ENCODE measurements around the gene CHAC1.

CHAC1 gene

DNA sequence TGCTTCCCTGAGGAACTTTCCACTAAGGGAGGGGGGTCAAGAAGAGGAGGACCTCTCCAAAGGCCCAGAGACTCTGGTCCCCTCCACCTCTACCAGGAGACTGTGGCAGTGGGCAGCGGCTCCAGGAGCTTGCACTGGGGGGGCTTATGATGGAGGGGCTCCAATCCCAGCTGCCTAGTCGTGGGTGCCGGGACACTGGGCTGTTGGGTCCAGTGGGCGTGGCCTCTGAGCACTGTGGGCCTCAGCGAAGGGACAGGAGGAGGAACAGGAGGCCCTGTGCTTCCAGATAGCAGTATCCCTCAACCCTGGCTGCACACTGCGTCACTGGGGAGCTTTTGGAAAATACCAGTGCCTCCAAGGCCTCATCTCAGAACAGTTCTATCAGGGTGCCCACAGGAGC lies 37.6 kb upstream of the CHAC1 start:
- DNase-seq (ENCODE audit: low read depth in 1 of 2, low spot score in 1 of 2), result no peak
- H3K27me3 ChIP-seq (ENCODE audit: insufficient read depth, poor library complexity, severe bottlenecking), result no peaks in the 10 kb centered on the region

DNA sequence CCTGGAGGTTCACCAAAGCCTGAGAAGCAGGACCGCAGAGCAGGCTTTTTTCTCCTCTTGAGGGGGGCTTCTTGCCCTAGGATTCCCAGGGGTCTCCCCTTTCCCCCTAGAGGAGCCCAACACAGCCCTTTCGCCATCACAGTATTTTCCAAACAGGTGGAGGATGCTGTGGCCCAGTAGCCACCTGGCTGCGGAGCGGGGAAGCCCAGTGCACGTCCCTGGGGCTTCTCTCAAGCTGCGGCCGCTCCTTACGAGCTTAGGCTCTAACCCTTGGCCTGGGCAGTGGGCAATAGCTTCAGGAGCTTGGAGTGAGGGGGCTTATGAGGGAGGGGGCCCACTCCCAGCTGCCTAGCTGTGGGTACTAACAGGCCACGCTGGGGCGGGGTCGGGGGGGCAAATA lies 35.7 kb upstream of the CHAC1 start:
- Histone ChIP-seq H3K4me3 (replicated peaks; ENCODE audit: insufficient read depth, low read length) (no peak overlapping the region), H3K27ac (replicated peaks) (no peak overlapping the region), H3K27me3 (ENCODE audit: insufficient read depth, poor library complexity, severe bottlenecking) (no peaks in the 10 kb centered on the region)
- no peak for DNase-seq (ENCODE audit: low read depth in 1 of 2, low spot score in 1 of 2)
- TF ChIP-seq POLR2AphosphoS5 (IDR thresholded peaks at IDR 0.05; ENCODE audit: low read depth), result no peak

More for the DNA sequence above, 37.6 kb upstream of the CHAC1 start:
- Histone ChIP-seq H3K27ac (replicated peaks) (no peak overlapping the region), H3K4me3 (replicated peaks; ENCODE audit: insufficient read depth, low read length) (no peak overlapping the region)
- TF ChIP-seq POLR2AphosphoS5 (IDR thresholded peaks at IDR 0.05; ENCODE audit: low read depth), result no peak
- no peak for TF ChIP-seq GABPA (IDR thresholded peaks at IDR 0.05; ENCODE audit: low read depth)

DNA sequence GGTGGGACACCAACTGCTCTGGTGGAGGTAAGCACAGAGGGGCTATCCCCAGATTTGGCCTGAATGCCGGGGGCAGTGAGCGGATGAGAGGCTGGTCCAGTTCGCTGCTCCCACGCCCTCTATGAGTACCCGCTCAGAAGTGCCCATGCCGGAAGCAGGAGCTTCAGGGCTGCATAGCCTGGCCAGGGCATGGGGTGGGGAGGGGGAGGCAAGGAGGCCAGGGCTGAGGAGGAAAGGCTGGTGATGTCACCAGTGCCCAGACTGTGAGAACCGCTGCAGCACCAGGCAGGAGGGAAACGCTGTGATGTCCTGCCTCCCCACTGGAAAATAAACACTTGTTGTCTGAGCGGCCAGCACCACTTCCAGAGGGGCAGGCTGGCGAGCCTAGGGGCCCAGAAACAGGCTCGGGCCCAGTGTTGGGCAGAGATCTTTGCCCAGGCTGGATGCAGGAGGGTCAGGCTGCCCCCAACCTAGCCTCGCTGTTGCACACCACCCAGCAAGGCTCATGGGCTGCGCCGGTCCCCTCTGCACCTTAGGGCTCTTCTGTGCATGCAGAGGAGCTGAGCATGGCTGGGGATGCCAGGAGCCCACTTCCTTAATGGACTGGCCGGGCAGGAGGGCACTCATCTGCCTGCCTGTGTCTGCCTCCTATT lies 35.0 kb upstream of the CHAC1 start:
- Histone ChIP-seq H3K27ac (replicated peaks) (no peak overlapping the region), H3K27me3 (ENCODE audit: insufficient read depth, poor library complexity, severe bottlenecking) (no peaks in the 10 kb centered on the region), H3K4me3 (replicated peaks; ENCODE audit: insufficient read depth, low read length) (no peak overlapping the region)
- DNase-seq (ENCODE audit: low read depth in 1 of 2, low spot score in 1 of 2), result no peak
- TF ChIP-seq, protein P1, sequence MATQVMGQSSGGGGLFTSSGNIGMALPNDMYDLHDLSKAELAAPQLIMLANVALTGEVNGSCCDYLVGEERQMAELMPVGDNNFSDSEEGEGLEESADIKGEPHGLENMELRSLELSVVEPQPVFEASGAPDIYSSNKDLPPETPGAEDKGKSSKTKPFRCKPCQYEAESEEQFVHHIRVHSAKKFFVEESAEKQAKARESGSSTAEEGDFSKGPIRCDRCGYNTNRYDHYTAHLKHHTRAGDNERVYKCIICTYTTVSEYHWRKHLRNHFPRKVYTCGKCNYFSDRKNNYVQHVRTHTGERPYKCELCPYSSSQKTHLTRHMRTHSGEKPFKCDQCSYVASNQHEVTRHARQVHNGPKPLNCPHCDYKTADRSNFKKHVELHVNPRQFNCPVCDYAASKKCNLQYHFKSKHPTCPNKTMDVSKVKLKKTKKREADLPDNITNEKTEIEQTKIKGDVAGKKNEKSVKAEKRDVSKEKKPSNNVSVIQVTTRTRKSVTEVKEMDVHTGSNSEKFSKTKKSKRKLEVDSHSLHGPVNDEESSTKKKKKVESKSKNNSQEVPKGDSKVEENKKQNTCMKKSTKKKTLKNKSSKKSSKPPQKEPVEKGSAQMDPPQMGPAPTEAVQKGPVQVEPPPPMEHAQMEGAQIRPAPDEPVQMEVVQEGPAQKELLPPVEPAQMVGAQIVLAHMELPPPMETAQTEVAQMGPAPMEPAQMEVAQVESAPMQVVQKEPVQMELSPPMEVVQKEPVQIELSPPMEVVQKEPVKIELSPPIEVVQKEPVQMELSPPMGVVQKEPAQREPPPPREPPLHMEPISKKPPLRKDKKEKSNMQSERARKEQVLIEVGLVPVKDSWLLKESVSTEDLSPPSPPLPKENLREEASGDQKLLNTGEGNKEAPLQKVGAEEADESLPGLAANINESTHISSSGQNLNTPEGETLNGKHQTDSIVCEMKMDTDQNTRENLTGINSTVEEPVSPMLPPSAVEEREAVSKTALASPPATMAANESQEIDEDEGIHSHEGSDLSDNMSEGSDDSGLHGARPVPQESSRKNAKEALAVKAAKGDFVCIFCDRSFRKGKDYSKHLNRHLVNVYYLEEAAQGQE (IDR thresholded peaks at IDR 0.05; ENCODE audit: insufficient replicate concordance, low read depth), result no peak
- TF ChIP-seq GABPA (IDR thresholded peaks at IDR 0.05; ENCODE audit: low read depth) (no peak), SPI1 (IDR thresholded peaks at IDR 0.05; ENCODE audit: borderline replicate concordance, low read depth) (no peak), POLR2AphosphoS5 (IDR thresholded peaks at IDR 0.05; ENCODE audit: low read depth) (no peak)
- TF ChIP-seq, protein P2, sequence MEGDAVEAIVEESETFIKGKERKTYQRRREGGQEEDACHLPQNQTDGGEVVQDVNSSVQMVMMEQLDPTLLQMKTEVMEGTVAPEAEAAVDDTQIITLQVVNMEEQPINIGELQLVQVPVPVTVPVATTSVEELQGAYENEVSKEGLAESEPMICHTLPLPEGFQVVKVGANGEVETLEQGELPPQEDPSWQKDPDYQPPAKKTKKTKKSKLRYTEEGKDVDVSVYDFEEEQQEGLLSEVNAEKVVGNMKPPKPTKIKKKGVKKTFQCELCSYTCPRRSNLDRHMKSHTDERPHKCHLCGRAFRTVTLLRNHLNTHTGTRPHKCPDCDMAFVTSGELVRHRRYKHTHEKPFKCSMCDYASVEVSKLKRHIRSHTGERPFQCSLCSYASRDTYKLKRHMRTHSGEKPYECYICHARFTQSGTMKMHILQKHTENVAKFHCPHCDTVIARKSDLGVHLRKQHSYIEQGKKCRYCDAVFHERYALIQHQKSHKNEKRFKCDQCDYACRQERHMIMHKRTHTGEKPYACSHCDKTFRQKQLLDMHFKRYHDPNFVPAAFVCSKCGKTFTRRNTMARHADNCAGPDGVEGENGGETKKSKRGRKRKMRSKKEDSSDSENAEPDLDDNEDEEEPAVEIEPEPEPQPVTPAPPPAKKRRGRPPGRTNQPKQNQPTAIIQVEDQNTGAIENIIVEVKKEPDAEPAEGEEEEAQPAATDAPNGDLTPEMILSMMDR (IDR thresholded peaks at IDR 0.05; ENCODE audit: insufficient read depth, low read length), result no peak

DNA sequence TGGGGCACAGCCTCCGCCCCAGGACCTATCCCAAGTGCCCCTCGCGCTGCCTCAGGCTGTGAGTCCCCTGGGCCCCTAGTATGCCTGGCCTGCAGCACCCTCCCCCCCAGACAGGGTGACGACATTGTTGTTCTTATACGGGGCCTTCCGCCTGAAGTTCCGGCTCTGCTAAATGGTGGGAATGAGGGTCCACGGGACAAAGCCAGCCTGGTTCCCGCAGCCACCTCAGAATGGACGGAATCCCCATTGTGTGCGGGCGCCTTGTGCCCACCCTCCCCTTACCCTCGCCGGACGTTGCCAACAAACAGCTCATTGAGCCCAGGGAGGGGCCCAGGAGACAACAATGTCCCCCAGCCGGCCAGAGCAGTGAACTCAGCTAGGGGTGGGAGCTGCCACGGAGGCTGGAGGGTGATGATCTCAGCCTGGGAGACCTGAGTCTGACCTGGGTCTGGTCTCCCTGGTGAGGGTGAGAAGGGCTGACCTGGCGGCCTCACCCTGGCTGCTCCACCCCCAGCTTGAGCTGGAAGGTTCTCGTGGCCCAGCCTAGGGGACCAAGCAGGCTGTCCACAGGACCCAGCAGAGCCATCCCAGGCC lies 34.4 kb upstream of the CHAC1 start:
- no peaks in the 10 kb centered on the region for H3K27me3 ChIP-seq (ENCODE audit: insufficient read depth, poor library complexity, severe bottlenecking)
- H3K4me3 ChIP-seq (replicated peaks; ENCODE audit: insufficient read depth, low read length), result no peak overlapping the region
- H3K27ac ChIP-seq (replicated peaks), result no peak overlapping the region
- no peak for DNase-seq (ENCODE audit: low read depth in 1 of 2, low spot score in 1 of 2)
- TF ChIP-seq POLR2AphosphoS5 (IDR thresholded peaks at IDR 0.05; ENCODE audit: low read depth) (no peak), GABPA (IDR thresholded peaks at IDR 0.05; ENCODE audit: low read depth) (no peak), SPI1 (IDR thresholded peaks at IDR 0.05; ENCODE audit: borderline replicate concordance, low read depth) (no peak)
- TF ChIP-seq, protein P2 (IDR thresholded peaks at IDR 0.05; ENCODE audit: insufficient read depth, low read length), result no peak
- TF ChIP-seq, protein P1 (IDR thresholded peaks at IDR 0.05; ENCODE audit: insufficient replicate concordance, low read depth), result no peak

Measured in HL-60 (cell line).